ENCODE results near the gene GFPT2.

DNA sequence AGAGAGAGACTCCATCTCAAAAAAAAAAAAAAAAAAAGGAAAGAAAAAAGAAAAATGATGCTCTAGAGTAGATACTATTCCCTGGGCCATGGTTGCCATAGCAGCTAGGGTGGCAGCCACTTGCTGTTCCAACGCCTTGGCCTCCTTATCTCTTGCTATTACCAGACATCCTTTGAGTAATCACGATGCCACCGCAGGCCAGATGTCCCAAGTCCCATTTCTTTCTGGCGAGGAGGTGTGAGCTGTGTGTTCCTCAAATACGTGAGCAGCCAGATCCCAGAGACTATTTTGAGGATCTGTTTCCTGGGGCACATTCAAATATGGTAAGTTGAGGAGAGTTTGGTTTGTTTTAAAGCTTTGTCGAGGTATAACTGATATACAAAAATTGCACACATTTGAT is 23.4 kb upstream of the GFPT2 start:
- TF ChIP-seq SUZ12 (IDR thresholded peaks at IDR 0.05; ENCODE audit: extremely low read depth, insufficient read depth, insufficient read length) (no peak), YY1 (IDR thresholded peaks at IDR 0.05; ENCODE audit: insufficient read depth, insufficient read length) (no peak)

Data from NT2/D1 (cell line).